MM.1S (cell line): ENCODE results near the gene WFIKKN1.
A peak's percentile ranks its signal among the peaks of the same experiment; 100 is the strongest.

ENCODE experiments used
- DNase-seq: peaks from one replicate; pipeline ENCODE4 v3.0.0-alpha.2; 2015
- H2AFZ ChIP-seq: fragments of 300-600 bp; sonication (generic); 2 replicates; pipeline ENCODE4 v1.6.0; 2016; ENCODE audit warnings: antibody characterized with exemption, low read length
- H3F3A ChIP-seq: fragments of 300-600 bp; sonication (generic); 2 replicates; pipeline ENCODE4 v1.6.1; 2016; ENCODE audit warnings: mild to moderate bottlenecking, antibody characterized with exemption, low read length, moderate library complexity, mixed read lengths; ENCODE audit not compliant: insufficient read depth
- H3K27ac ChIP-seq: fragments of 300-600 bp; sonication (generic); 2 replicates; pipeline ENCODE4 v1.5.1; 2016; ENCODE audit warnings: mild to moderate bottlenecking, low read length
- H3K27me3 ChIP-seq: fragments of 300-600 bp; sonication (generic); replicated peaks from 2 replicates; pipeline ENCODE4 v1.6.0; 2016; ENCODE audit warnings: low read length; ENCODE audit not compliant: insufficient read depth
- H3K36me3 ChIP-seq: fragments of 300-600 bp; sonication (generic); replicated peaks from 2 replicates; pipeline ENCODE4 v1.6.1; 2016; ENCODE audit warnings: mild to moderate bottlenecking, low read length, mixed read lengths; ENCODE audit not compliant: insufficient read depth
- H3K4me1 ChIP-seq: fragments of 300-600 bp; sonication (generic); 2 replicates; pipeline ENCODE4 v1.6.1; 2016; ENCODE audit warnings: low read length, mixed read lengths
- H3K4me2 ChIP-seq: fragments of 300-600 bp; sonication (generic); 2 replicates; pipeline ENCODE4 v1.6.0; 2016; ENCODE audit warnings: low read depth, low read length
- H3K4me3 ChIP-seq: fragments of 300-600 bp; sonication (generic); 2 replicates; pipeline ENCODE4 v1.5.1; 2016; ENCODE audit warnings: low read length, mixed read lengths
- H3K79me2 ChIP-seq: fragments of 300-600 bp; sonication (generic); 2 replicates; pipeline ENCODE4 v1.6.1; 2016; ENCODE audit warnings: mixed run types, low read length, mixed read lengths
- H3K9ac ChIP-seq: fragments of 300-600 bp; sonication (generic); 2 replicates; pipeline ENCODE4 v1.6.1; 2016; ENCODE audit warnings: low read length, mixed read lengths
- H3K9me2 ChIP-seq: fragments of 300-600 bp; sonication (generic); replicated peaks from 2 replicates; pipeline ENCODE4 v1.6.1; 2016; ENCODE audit warnings: mild to moderate bottlenecking, low read length, mixed read lengths; ENCODE audit not compliant: insufficient read depth
- H3K9me3 ChIP-seq: fragments of 300-600 bp; sonication (generic); replicated peaks from 2 replicates; pipeline ENCODE4 v1.6.1; 2016; ENCODE audit warnings: mild to moderate bottlenecking, low read length, mixed read lengths; ENCODE audit not compliant: insufficient read depth
- H4K20me1 ChIP-seq: fragments of 300-600 bp; sonication (generic); 2 replicates; pipeline ENCODE4 v1.6.1; 2016; ENCODE audit warnings: mild to moderate bottlenecking, low read length, moderate library complexity, mixed read lengths; ENCODE audit not compliant: insufficient read depth
- CTCF ChIP-seq: fragments of 300-600 bp; sonication (generic); IDR thresholded peaks from 2 replicates; pipeline ENCODE4 v1.5.1; 2016; ENCODE audit warnings: antibody characterized with exemption, low read length, mixed read lengths
- EZH2 ChIP-seq: fragments of 300-600 bp; sonication (generic); optimal IDR thresholded peaks from 2 replicates; pipeline ENCODE3; 2017; ENCODE audit warnings: low read depth, mild to moderate bottlenecking, antibody characterized with exemption, low read length, mixed read lengths
- EZH2phosphoT487 ChIP-seq: fragments of 300-600 bp; sonication (generic); IDR thresholded peaks from 2 replicates; pipeline ENCODE4 v1.6.1; 2018; ENCODE audit warnings: antibody characterized with exemption, low read length

Gene WFIKKN1

DNA sequence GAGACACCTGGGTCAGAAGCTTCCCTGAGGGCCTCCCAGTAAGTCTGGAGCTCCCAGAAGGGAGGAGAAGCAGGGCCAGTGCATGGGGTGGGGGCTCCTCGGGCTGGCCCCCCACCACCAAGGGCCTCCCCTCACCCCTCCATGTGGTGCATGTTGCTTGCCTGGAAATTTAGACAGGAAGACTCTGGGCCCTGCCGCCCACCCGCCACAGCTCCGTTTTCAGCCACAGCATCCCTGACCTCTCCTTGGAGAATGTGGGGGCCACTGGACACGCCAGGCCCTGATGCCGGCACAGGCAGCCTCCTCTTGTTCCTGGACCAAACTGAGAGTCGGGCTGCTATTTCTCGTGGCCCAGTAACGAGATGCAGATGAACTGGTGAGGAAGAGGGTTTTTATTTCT is 8.1 kb downstream of the WFIKKN1 start:
- Histone ChIP-seq H3K9me3 (no peaks in the 10 kb centered on the region), H2AFZ (no peak overlapping the region), H3K4me3 (no peak overlapping the region), H3F3A (peaks cover 17% of the 10 kb centered on the region), H3K4me2 (no peak overlapping the region), H3K9me2 (no peaks in the 10 kb centered on the region), H4K20me1 (no peaks in the 10 kb centered on the region), H3K36me3 (no peaks in the 10 kb centered on the region), H3K79me2 (peaks cover 43% of the 10 kb centered on the region), H3K4me1 (0 out of 2 replicates have a peak, but pooled peaks cover 14% of the 10 kb centered on the region), H3K9ac (no peak overlapping the region), H3K27me3 (no peaks in the 10 kb centered on the region), H3K27ac (no peak overlapping the region)
- TF ChIP-seq CTCF (no peak), EZH2phosphoT487 (no peak), EZH2 (no peak)
- DNase-seq: no peak

DNA sequence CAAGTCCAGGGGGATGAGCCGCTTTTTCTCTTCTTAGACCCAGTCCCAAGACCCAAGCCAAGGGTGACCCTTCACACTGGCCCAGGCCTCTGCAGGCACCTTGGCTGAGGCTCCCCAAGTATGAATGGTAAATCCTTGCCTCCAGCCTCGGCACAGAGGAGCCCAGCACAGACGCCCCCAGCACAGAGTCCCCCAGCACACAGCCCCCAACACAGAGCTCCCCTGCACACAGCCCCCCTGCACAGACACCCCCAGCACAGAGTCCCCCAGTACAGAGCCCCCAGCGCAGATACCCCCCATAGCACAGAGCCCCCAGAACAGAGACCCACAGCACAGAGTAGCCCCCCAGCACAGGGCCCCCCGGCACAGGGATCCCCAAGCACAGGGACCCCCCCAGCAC is 9.8 kb downstream of the WFIKKN1 start:
- no peak overlapping the region for H3K27ac ChIP-seq
- H3K9ac ChIP-seq: peak overlapping the region; percentile 95
- H3K36me3 ChIP-seq: no peaks in the 10 kb centered on the region
- H4K20me1 ChIP-seq: no peaks in the 10 kb centered on the region
- H3K27me3 ChIP-seq: no peaks in the 10 kb centered on the region
- peaks cover 17% of the 10 kb centered on the region for H3F3A ChIP-seq
- H3K79me2 ChIP-seq: peaks cover 48% of the 10 kb centered on the region
- H3K9me2 ChIP-seq: no peaks in the 10 kb centered on the region
- peak overlapping the region; percentile 75; the same call in 1 of the 2 replicates for H3K4me2 ChIP-seq
- no peak for DNase-seq
- no peak overlapping the region for H2AFZ ChIP-seq
- TF ChIP-seq EZH2phosphoT487: no peak
- TF ChIP-seq CTCF: no peak
- TF ChIP-seq EZH2: no peak
- H3K4me3 ChIP-seq: 0 out of 2 replicates have a peak overlapping the region, but pooled peaks have one; percentile 96
- H3K4me1 ChIP-seq: 0 out of 2 replicates have a peak, but pooled peaks cover 11% of the 10 kb centered on the region
- H3K9me3 ChIP-seq: no peaks in the 10 kb centered on the region

DNA sequence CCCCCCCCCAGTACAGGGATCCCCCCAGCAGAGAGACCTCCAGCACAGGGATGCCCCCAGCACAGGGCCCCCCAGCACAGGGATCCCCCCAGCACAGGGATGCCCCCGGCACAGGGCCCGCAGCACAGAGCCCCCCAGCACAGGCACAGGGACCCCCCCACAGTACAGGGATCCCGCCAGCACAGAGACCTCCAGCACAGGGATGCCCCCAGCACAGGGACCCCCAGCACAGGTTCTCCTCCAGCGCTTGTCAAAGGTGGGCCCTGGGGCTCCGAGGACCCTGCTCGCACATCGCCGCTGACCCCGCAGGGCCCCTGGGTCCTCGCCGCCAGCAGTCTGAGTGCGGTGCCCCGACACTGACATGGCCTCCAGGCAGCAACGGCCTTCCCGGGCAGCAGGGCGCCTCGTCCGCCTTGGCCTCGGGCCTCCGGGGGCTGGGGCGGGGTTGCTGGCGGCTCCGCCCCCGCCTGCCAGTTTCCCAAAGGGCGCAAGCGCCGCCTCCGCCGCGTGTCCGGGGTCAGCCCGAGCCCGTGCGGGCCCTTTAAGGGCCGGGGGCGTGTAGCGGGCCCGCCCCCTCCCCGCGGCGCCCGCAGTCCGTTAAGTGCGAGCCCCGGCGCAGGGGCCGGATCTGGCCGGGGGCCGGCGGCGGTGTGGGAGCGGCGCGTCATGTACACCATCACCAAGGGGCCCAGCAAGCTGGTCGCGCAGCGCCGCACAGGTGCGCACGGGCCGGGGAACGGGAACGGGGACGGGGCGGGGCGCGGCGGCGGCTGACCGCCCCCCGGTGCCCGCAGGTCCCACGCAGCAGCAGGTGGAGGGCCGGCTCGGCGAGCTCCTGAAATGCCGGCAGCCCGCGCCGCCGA is 10.8 kb downstream of the WFIKKN1 start, which contains the start of gene MCRIP2:
MCRIP2 (plus strand) TSS at position 503 of the 863 bp plus-strand sequence; CDS start at position 667, 164 bp downstream.
- Histone ChIP-seq H3K79me2 (peaks cover 53% of the 10 kb centered on the region), H3K27ac (peak within 1 kb of the TSS; percentile 71; the same call in 1 of the 2 replicates), H3K4me3 (peak within 1 kb of the TSS; percentile 96), H3K36me3 (no peaks in the 10 kb centered on the region), H3K9me3 (no peaks in the 10 kb centered on the region), H3K9me2 (no peaks in the 10 kb centered on the region), H4K20me1 (no peaks in the 10 kb centered on the region), H3F3A (peaks cover 14% of the 10 kb centered on the region), H2AFZ (peak within 1 kb of the TSS; percentile 47), H3K4me1 (0 out of 2 replicates have a peak, but pooled peaks cover 11% of the 10 kb centered on the region), H3K9ac (peak within 1 kb of the TSS; percentile 95), H3K4me2 (peak within 1 kb of the TSS; percentile 99), H3K27me3 (no peaks in the 10 kb centered on the region)
- peak; percentile 91 for DNase-seq
- TF ChIP-seq CTCF (no peak), EZH2phosphoT487 (no peak), EZH2 (no peak)
